ENCODE data around the gene RAPSN.

RAPSN gene

DNA sequence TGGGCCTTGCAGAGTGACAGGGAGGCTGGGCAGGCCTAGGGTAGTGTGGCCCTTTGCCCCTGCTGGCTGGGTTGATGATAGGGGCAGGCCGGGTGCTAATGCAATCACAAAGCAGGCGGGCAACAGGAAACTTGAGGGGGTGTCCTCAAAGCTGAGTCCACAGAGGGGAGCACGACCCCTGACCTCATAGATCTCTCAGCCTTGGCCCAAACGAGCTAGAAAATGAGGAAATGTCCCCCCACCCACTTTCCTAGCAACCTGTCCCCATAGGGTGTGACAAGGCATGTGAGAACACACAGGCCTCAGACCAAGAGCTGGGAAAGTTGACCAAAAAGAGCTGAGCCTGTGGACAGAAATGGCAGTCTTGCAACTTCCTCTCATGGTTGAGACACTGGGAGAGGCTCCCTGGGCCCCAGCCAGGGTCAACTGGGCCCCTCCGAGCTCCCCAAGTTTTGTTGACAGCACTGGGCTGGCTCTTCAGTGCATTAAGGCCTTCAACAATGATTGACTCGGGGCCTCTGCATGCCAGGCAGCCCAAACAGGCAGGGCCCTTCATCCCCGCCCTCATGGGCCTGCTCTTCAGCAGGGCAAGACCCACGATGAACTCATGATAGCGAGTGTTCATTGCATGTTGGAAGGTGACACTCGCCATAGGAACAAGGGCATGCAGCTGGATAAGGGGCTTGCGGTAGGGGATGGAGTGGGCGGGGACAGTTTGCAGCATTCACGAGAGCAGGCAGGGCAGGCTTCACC lies 60.8 kb downstream of the RAPSN start:
- DNase-seq, result no peak
